HL-60 (cell line): ENCODE data around the gene KRTAP9-4.

ENCODE experiments used
- CTCF ChIP-seq: IDR thresholded peaks from one replicate; pipeline ENCODE4 v1.5.1; 2011; ENCODE audit warnings: low read length, control low read depth, inconsistent platforms; ENCODE audit not compliant: insufficient read depth
- GABPA ChIP-seq: IDR thresholded peaks from 2 replicates; pipeline ENCODE4 v1.6.1; 2012; ENCODE audit warnings: low read depth
- POLR2AphosphoS5 ChIP-seq: IDR thresholded peaks from 2 replicates; pipeline ENCODE4 v1.6.1; 2012; ENCODE audit warnings: low read depth

GRCh38 chr17:41278176-41278955 lies 28.9 kb downstream of the KRTAP9-4 start:
- TF ChIP-seq POLR2AphosphoS5, result no peak
- TF ChIP-seq CTCF, result no peak
- no peak for TF ChIP-seq GABPA
